Measurements from ENCODE around the gene CATSPERB. TPM values are rescaled to one million over a fixed set of nuclear protein-coding genes. Genes with fewer than 3 reads are reported as not detected.
A peak's percentile ranks its signal among the peaks of the same experiment; 100 is the strongest.

The CATSPERB gene, protein sequence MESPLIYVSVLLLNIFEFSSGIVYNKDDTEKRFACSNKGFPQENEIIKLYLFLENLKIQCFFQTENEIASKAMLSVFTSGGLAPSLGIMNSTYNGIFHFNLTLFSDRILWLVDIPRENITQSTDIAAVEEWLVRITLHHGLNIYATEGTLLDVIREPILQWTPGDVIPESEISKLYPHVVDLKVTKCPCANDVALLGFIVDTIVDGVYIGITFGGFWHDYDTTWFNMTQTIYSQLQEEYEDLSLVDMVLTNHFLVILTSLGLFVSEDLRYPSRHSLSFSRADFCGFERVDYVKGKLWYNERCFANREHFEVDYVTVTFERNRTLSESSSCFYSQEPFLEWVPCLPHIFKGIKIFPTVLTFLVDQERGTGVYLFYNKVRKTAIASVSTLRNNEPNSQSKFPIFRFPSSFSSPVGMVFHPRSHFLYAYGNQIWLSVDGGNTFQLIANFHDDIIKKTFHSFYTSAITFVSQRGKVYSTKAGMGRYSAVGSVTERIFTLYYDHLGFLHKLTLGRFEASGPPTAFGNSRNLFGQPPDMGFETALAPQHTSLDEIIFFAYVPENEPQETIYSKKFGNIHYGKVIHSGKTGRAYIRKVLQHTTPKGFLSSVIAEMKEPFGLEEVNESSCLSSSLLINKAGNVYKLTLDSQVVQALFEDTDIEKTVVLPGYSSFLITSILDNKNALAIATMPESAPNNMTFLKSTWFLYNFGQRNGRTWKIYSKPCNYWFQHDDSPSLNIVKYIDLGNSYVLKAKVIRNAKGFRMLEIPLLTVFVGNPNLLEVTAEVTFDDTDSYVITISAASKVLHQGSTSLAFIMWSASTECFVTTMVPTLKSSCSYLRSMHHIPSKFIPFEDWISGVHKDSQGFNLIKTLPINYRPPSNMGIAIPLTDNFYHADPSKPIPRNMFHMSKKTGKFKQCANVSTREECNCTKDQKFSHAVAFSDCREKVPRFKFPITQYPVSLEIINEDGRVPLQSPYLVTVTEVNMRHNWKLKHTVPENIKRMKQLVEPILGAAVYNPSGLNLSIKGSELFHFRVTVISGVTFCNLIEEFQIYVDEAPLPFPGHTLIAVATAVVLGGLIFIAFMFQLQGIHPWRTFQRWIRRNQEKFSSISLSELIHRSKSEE
- total RNA-seq = under 1 TPM in 5 of 6 experiments, not detected in 1; 0.19 to 0.55 (median 0.38) TPM
- long read RNA-seq = 0 reads

DNA sequence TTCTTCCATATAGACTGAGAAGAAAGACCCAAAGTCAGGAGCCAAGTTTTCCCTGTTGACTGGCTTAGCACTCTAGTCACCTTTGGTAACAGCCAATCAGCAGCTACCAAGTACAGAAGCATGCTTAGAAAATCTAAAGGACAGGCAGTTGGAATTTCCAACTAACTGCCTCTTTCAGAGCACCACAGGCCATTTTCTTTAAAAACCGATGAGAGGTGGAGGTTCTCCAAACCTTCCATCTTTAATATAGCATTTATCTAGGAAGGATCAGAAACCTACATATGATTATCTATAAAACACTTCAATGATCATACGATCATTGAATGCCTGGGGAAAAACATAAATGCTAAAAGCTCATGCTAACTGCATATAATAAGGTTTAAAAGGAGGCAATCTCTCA lies at the start of gene CATSPERB:
CATSPERB (minus strand) TSS at position 101 of the 400 bp plus-strand sequence. CDS start 2,607 bp downstream, outside the sequence.
- ATAC-seq = no peak

GRCh38 chr14:91780452-91780851 lies 48.6 kb upstream of the CATSPERB start:
- Histone ChIP-seq H3K36me3 (no peaks in the 10 kb centered on the region), H3K4me3 (no peak overlapping the region), H3K9me3 (no peaks in the 10 kb centered on the region), H3K4me1 (peaks cover 0 to 12% (median 0%) of the 10 kb centered on the region in 4 donors), H3K27ac (peak overlapping the region in 1 of 3 donors; percentile 3), H3K27me3 (no peaks in the 10 kb centered on the region)
- no peak for TF ChIP-seq CTCF (IDR thresholded peaks at IDR 0.05)
- WGBS (ENCODE audit: insufficient coverage, low coverage, low lambda C conversion rate, missing lambda C conversion rate) = 11% methylated on average over 3 of the region's 3 CpGs
- DNase-seq (no peak), ATAC-seq (peak; percentile 77 to 95 (median 86))
- intact Hi-C loops (cut with DNase I) = no loop called here

More for the DNA sequence above, at the start of gene CATSPERB:
- no peak for DNase-seq
- 82% methylated on average over 2 of the region's 2 CpGs for WGBS (ENCODE audit: insufficient coverage, low coverage, low lambda C conversion rate, missing lambda C conversion rate)
- Histone ChIP-seq H3K27ac (no peak within 1 kb of the TSS), H3K4me1 (no peaks in the 10 kb centered on the region), H3K9me3 (no peaks in the 10 kb centered on the region), H3K4me3 (no peak within 1 kb of the TSS), H3K36me3 (no peaks in the 10 kb centered on the region), H3K27me3 (no peaks in the 10 kb centered on the region)
- TF ChIP-seq POLR2A (IDR thresholded peaks at IDR 0.05) (no peak), CTCF (IDR thresholded peaks at IDR 0.05) (no peak)
- intact Hi-C loops (cut with DNase I) = no loop called here

DNA sequence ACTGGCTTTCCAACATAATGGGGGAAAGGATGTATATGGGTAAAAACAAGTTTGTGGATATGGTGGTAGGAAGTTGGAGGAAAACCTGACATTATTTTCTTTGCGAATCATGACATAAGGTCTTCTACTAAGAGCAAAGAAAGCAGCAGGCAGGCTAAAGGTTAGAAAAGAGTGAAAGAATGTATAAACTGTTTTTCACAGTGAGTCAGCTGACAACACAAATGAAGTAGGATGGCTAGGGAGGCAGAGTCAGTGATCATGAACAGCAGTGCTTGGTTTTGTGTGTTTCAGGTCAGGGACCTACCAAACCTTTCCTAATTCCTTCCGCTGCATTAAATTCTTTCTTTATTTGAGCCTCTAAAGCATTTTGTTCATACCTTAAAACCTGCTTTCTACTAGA lies 46.3 kb upstream of the CATSPERB start:
- Histone ChIP-seq H3K4me1 (peaks cover 0 to 12% (median 0%) of the 10 kb centered on the region in 4 donors), H3K27me3 (no peaks in the 10 kb centered on the region), H3K27ac (no peak overlapping the region), H3K4me3 (no peak overlapping the region), H3K9me3 (no peaks in the 10 kb centered on the region), H3K36me3 (no peaks in the 10 kb centered on the region)
- TF ChIP-seq CTCF (IDR thresholded peaks at IDR 0.05) = no peak
- intact Hi-C loops (cut with DNase I) = no loop called here
- WGBS (ENCODE audit: insufficient coverage, low coverage, low lambda C conversion rate, missing lambda C conversion rate) = 96% methylated on average over 2 of the region's 2 CpGs
- no peak for DNase-seq
- no peak for ATAC-seq
